Neural cell (in vitro differentiated cells): ENCODE measurements around the gene DENND1A.

Experiments used
- CTCF ChIP-seq: fragments of 450-650 bp; IDR thresholded peaks from 2 replicates; pipeline ENCODE4 v1.5.1; 2014; ENCODE audit warnings: antibody characterized with exemption, mild to moderate bottlenecking, moderate library complexity; ENCODE audit not compliant: poor library complexity, severe bottlenecking
- EP300 ChIP-seq: fragments of 450-650 bp; conservative IDR thresholded peaks from 2 replicates; pipeline ENCODE4 v1.6.1; 2014; ENCODE audit warnings: antibody characterized with exemption, mild to moderate bottlenecking, moderate library complexity; ENCODE audit not compliant: poor library complexity, severe bottlenecking
- EZH2 ChIP-seq: fragments of 200-600, 300-800 bp; shearing (Covaris generic), sonication (generic); IDR thresholded peaks from 2 replicates; pipeline ENCODE4 v1.6.1; 2014; ENCODE audit warnings: antibody characterized with exemption, low read length, borderline replicate concordance, mild to moderate bottlenecking; ENCODE audit not compliant: insufficient read depth, poor library complexity, severe bottlenecking
- POLR2AphosphoS5 ChIP-seq: IDR thresholded peaks from 2 replicates; pipeline ENCODE4 v1.6.1; 2012
- RAD21 ChIP-seq: fragments of 450-650 bp; conservative IDR thresholded peaks from 2 replicates; pipeline ENCODE4 v1.6.1; 2014; ENCODE audit warnings: antibody characterized with exemption, mild to moderate bottlenecking, moderate library complexity
- TAF1 ChIP-seq: IDR thresholded peaks from 2 replicates; pipeline ENCODE4 v1.6.1; 2012; ENCODE audit warnings: low read depth

- TF ChIP-seq CTCF = no peak
- no peak for TF ChIP-seq POLR2AphosphoS5
- TF ChIP-seq RAD21 = no peak
- no peak for TF ChIP-seq EZH2
- TF ChIP-seq TAF1 = no peak
- no peak for TF ChIP-seq EP300
Measured at GRCh38 chr9:123680352-123680751, 249.6 kb downstream of the DENND1A start.
